ENCODE data around the gene FOXA1. TPM values are rescaled to one million over a fixed set of nuclear protein-coding genes. Genes with fewer than 3 reads are reported as not detected.

FOXA1 gene
- total and polyA plus RNA-seq, 9 of the 15 experiments (the other 6 are each of a cell fraction or from before 2014, with no cell fraction given), result 0.20 to 3.0 (median 1.3) TPM

DNA sequence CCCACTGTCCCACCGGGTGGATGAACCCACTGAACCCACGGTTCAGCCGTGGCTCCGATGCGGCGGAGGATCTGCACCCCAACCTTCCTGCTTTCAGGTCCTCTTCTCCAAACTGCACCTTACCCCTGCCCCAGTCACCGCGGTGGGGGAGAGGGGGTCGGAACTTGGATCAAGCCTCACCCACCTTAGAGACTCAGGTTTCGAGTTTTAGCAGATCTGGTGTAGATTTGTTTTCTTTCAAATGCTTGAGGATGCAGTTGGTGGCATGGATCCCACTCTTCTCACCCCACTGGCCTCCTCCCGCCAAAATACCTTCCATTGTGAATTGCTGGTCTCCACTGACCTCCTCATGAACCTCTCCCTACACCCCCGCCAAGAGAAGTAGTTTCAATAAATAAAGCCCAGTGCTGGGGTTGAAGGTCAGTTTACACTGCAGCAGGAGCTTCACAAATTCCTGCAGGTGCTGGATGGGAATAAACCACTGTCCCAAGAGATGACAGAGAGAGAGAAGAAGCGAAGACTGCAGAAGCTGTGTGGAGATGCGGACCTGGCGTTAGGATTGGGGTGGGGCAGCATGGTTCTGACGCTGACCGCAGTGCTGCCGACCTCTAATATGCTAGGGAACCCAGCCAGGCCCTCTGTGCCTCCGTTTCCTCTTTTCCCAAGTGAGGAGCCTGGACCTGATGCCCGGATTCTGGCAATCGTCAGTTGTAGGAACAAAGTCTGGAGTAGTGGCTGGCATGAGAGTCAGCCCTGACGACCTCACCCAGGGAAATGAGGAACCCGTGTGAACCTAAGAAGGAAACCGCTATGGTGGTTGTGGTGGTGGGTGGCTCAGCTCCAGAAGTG is 7.8 kb upstream of the FOXA1 start:
- ChIA-PET CTCF (ENCODE audit: low intra/inter-chr PET ratio) (no interaction called here), POLR2A (no interaction called here)
- in situ Hi-C loops (cut with MboI) (no loop called here), intact Hi-C loops (cut with micrococcal nuclease) (no loop called here)
- H3K9me3 ChIP-seq (replicated peaks; ENCODE audit: control insufficient read depth, insufficient read depth, low read depth, low read length), result no peaks in the 10 kb centered on the region; the same call in 1 of the 2 replicates
- no peaks in the 10 kb centered on the region for H3K79me2 ChIP-seq (ENCODE audit: control insufficient read depth, insufficient read depth, low read length)
- DNase-seq (ENCODE audit: extremely low read depth in 1 of 4, low spot score in 3 of 4), result no peak
- no peaks in the 10 kb centered on the region for H3K36me3 ChIP-seq (ENCODE audit: control insufficient read depth, insufficient read depth, low read length)
- no peak for FAIRE-seq
- H3K27ac ChIP-seq (ENCODE audit: extremely low read depth, low read depth, low read length), result no peak overlapping the region
- BruUV-seq (replicated peaks), result no TSS peak
- H2AFZ ChIP-seq (ENCODE audit: low read depth, low read length), result no peak overlapping the region
- H3K4me1 ChIP-seq (replicated peaks in 1 of 2; ENCODE audit: control insufficient read depth in 2 of 2, insufficient read depth in 2 of 2, low read length in 2 of 2), result peaks cover 0 to 9% of the 10 kb centered on the region in 2 experiments; a peak in 2 of 5 replicates
- H3K4me3 ChIP-seq, result no peak overlapping the region
- H3K9ac ChIP-seq (ENCODE audit: insufficient read depth in 1 of 2, low read depth in 2 of 2, low read length in 2 of 2), result no peak overlapping the region
- H4K20me1 ChIP-seq (replicated peaks; ENCODE audit: control insufficient read depth, insufficient read depth, low read length), result no peaks in the 10 kb centered on the region
- no peaks in the 10 kb centered on the region for H3K9me1 ChIP-seq (ENCODE audit: control insufficient read depth, insufficient read depth, low read length)
- 6% methylated on average over 19 of the region's 24 CpGs for WGBS (ENCODE audit: insufficient coverage, low coverage, missing lambda C conversion rate)
- peaks cover 12 to 37% of the 10 kb centered on the region in 2 experiments; a peak in 4 of 5 replicates for H3K27me3 ChIP-seq (ENCODE audit: control insufficient read depth in 2 of 2, insufficient read depth in 2 of 2, low read length in 2 of 2)
- peak; percentile 39; the same call in 1 of the 3 replicates for ATAC-seq
- TF ChIP-seq SETDB1 (IDR thresholded peaks at IDR 0.05; ENCODE audit: low read length) (no peak), POLR2G (IDR thresholded peaks at IDR 0.05; ENCODE audit: low read depth, low read length) (no peak), ZBTB17 (CRISPR knock-in tag; IDR thresholded peaks at IDR 0.05) (no peak), MECOM (CRISPR knock-in tag; IDR thresholded peaks at IDR 0.05) (no peak), ATF7 (IDR thresholded peaks at IDR 0.05) (no peak), ZBTB40 (IDR thresholded peaks at IDR 0.05) (no peak), ZBTB40 (CRISPR knock-in tag; IDR thresholded peaks at IDR 0.05) (no peak), ZC3H8 (IDR thresholded peaks at IDR 0.05) (no peak), ZNF263 (CRISPR knock-in tag; IDR thresholded peaks at IDR 0.05; ENCODE audit: borderline replicate concordance) (no peak), CEBPB (tag; IDR thresholded peaks at IDR 0.05) (no peak), E2F3 (CRISPR knock-in tag; IDR thresholded peaks at IDR 0.05) (no peak), SNIP1 (IDR thresholded peaks at IDR 0.05; ENCODE audit: low read depth) (no peak), MIER1 (IDR thresholded peaks at IDR 0.05; ENCODE audit: low read depth) (no peak), ZNF41 (CRISPR knock-in tag; conservative IDR thresholded peaks at IDR 0.05) (no peak)
- TF ChIP-seq, protein P1, sequence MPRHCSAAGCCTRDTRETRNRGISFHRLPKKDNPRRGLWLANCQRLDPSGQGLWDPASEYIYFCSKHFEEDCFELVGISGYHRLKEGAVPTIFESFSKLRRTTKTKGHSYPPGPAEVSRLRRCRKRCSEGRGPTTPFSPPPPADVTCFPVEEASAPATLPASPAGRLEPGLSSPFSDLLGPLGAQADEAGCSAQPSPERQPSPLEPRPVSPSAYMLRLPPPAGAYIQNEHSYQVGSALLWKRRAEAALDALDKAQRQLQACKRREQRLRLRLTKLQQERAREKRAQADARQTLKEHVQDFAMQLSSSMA (CRISPR knock-in tag; IDR thresholded peaks at IDR 0.05), result no peak
- no peak overlapping the region for H3K4me2 ChIP-seq (ENCODE audit: insufficient read depth, low read length)
